ENCODE data around the gene BNIP3.

BNIP3 gene

DNA sequence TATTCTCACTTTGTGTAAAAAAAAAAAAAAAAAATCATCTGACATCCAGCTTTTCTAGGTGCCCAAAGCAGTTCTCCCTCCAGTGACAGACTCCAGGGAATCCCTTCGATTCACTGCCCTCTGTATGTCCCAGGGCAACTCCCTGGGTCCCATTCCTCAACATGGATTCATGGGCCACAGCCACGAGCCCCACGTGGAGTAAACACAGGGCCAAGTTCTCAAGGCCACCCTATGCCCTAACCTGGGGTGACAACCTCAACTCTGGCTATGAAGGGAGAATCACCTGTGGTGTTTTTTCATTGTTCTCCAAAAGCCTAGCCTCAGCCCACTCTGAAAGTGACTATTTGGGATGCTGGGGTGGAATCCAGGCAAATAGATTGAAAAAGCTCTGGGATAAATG, 3.4 kb downstream of the BNIP3 start:
- H3K4me2 ChIP-seq: peak overlapping the region; percentile 90 to 99 (median 97); a peak in 21 of 22 replicates
- peak overlapping the region in 4 of 10 experiments; percentile 37 to 95 (median 87); a peak in 7 of 20 replicates for H3K4me3 ChIP-seq
- no peak for TF ChIP-seq Cebpa-rat (IDR thresholded peaks at IDR 0.05)
- H4K20me1 ChIP-seq: peaks cover 68 to 83% (median 76%) of the 10 kb centered on the region in 11 experiments
- H3K27ac ChIP-seq: peak overlapping the region in 4 of 11 experiments; percentile 67 to 82 (median 78); a peak in 5 of 22 replicates
- no peaks in the 10 kb centered on the region for H3K27me3 ChIP-seq
- no peaks in the 10 kb centered on the region; a peak in 1 of 22 replicates for H3K9me3 ChIP-seq (replicated peaks in 1 of 11)
- peaks cover 76 to 87% (median 81%) of the 10 kb centered on the region in 10 experiments for H3K4me1 ChIP-seq
- peak overlapping the region in 9 of 11 experiments; percentile 0 to 91 (median 86); a peak in 11 of 22 replicates for H3K9ac ChIP-seq
- H3K36me3 ChIP-seq: peaks cover 0 to 39% (median 8%) of the 10 kb centered on the region in 11 experiments; a peak in 12 of 22 replicates

DNA sequence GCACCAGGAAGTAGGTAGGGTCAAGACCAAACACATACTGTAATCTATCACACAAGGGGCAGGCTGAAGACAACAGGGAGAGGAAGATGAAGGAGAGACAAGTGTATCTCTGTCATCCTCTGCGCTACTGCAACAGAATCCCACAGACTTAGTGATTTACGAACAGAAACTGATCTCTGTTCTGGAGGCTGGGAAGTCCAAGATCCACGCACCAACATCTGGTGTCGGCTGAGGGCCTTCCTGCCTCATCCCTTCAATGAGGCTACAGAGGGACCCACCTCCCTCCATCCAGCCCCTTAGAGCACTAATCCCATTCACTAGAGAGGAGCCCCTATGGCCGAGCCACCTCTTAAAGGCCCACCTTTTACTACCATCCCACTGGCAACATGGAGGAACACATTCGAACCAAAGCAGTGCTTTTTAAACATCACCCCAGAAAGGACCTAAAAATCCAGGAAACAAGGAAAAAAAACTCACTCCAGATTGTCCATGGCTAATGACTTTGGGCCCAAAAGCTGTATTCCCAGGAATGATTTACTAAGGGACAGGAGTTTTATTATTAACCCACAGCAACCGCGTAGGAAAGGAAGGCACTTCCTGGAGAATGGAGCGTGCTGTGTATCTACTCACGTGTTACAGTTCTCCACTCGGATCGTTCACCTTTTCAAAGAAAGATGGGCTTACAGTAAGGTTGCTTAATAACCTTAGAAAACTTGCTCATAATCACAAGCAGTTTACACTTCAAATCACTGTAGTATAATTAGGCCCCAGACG, 4.2 kb downstream of the BNIP3 start:
- Histone ChIP-seq H3K4me2 (peak overlapping the region; percentile 72 to 99 (median 97); a peak in 20 of 22 replicates), H3K36me3 (peaks cover 0 to 43% (median 8%) of the 10 kb centered on the region in 11 experiments; a peak in 13 of 22 replicates), H4K20me1 (peaks cover 76 to 91% (median 85%) of the 10 kb centered on the region in 11 experiments), H3K27ac (peak overlapping the region in 5 of 11 experiments; percentile 1 to 67 (median 29); a peak in 4 of 22 replicates), H3K4me1 (peaks cover 79 to 87% (median 81%) of the 10 kb centered on the region in 10 experiments), H3K27me3 (no peaks in the 10 kb centered on the region), H3K9me3 (replicated peaks in 1 of 11) (no peaks in the 10 kb centered on the region; a peak in 1 of 22 replicates), H3K4me3 (peak overlapping the region in 2 of 10 experiments; percentile 1 to 9; a peak in 3 of 20 replicates), H3K9ac (peak overlapping the region in 5 of 11 experiments; percentile 11 to 91 (median 88); a peak in 6 of 22 replicates)
- no peak for TF ChIP-seq Cebpa-rat (IDR thresholded peaks at IDR 0.05)

DNA sequence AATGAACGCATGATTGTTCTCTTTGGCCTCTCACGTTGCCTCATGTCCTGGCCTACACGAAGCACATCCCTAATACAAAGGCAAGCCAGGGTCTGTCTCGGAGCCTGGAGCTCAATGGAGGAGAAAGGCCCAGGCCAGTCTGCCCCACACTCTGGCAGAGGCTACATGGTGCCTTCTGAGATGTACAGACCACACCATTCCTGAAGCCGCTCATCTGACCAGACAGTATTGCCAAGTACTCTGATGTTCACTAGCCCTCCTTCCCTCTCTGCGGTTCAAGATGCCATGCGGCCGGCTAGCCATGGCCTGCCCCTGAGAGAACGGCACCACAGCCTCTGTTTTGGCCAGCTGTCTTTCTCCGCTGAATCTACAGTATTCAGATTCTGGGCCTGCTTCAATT, 5.9 kb downstream of the BNIP3 start:
- Histone ChIP-seq H3K4me3 (peak overlapping the region in 1 of 10 experiments; percentile 9; a peak in 1 of 20 replicates), H3K9me3 (replicated peaks in 1 of 11) (no peaks in the 10 kb centered on the region; a peak in 1 of 22 replicates), H4K20me1 (peaks cover 89 to 100% (median 100%) of the 10 kb centered on the region in 11 experiments), H3K36me3 (peaks cover 16 to 60% (median 23%) of the 10 kb centered on the region in 11 experiments), H3K9ac (peak overlapping the region in 6 of 11 experiments; percentile 4 to 49 (median 31); a peak in 7 of 22 replicates), H3K4me2 (peak overlapping the region; percentile 72 to 99 (median 97)), H3K27me3 (no peaks in the 10 kb centered on the region), H3K4me1 (peaks cover 93 to 100% (median 97%) of the 10 kb centered on the region in 10 experiments), H3K27ac (peak overlapping the region in 2 of 11 experiments; percentile 12 to 29; a peak in 3 of 22 replicates)
- TF ChIP-seq Cebpa-rat (IDR thresholded peaks at IDR 0.05): no peak

DNA sequence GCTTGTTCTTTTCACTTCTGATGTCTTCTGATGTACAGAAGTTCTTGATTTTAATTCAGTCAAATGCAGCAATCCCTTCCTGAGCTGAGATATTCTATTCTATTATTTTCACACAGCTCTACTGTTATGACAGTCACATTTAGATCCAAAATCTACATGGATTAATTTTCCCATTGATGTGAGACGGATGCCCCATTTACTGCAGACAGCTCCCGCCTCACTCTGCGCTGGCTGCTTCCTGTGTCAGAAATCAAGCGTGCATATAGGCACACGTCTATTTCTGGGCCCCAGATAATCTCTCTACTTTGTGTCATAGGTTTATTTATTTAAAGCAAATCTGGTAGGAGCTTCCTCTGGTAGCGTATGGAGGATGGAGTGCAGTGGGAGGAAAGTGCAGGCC, 6.7 kb downstream of the BNIP3 start:
- Histone ChIP-seq H3K4me3 (peak overlapping the region in 1 of 10 experiments; percentile 9; a peak in 1 of 20 replicates), H3K36me3 (peaks cover 23 to 68% (median 31%) of the 10 kb centered on the region in 11 experiments), H3K4me2 (peak overlapping the region; percentile 72 to 99 (median 97)), H3K9me3 (replicated peaks in 1 of 11) (no peaks in the 10 kb centered on the region; a peak in 1 of 22 replicates), H3K9ac (peak overlapping the region in 6 of 11 experiments; percentile 7 to 49 (median 31); a peak in 6 of 22 replicates), H3K27ac (peak overlapping the region in 4 of 11 experiments; percentile 8 to 29 (median 10); a peak in 1 of 22 replicates), H4K20me1 (peaks cover 87 to 100% (median 100%) of the 10 kb centered on the region in 11 experiments), H3K27me3 (no peaks in the 10 kb centered on the region), H3K4me1 (peaks cover 94 to 100% (median 98%) of the 10 kb centered on the region in 10 experiments)
- TF ChIP-seq Cebpa-rat (IDR thresholded peaks at IDR 0.05): no peak

DNA sequence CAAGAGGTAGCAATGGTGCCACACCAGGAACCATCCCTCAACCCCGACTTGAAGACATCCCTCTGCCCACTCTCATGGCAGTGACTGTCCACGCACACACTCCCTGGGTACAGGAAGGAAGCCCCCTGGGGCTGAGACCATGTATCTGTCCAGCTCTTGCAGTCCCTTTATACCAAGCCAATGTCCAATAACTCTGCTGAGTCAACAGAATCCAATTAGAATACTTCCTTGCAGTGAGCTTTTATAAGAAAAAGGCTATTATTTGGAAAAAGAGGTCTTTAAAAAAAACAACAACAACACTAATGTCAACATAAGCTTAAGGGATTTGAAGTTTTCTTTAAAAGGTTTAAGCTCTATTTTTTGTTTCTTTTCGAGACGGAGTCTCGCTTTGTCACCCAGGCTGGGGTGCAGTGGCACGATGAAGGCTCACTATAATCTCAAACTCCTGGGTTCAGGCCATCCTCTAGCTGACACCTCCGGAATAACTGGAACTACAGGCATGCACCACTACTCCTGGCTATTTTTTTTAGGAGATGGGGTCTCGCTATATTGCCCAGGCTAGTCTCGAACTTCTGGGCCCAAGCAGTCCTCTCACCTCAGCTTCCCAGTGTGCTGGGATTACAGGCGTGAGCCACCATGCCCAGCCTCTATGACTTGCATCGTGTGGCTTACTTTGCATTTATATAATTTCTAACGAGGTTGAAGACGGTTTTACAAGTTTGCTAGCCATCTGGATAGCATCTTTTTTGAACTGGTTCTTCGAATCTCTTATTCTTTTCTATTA, 7.5 kb downstream of the BNIP3 start:
- TF ChIP-seq Cebpa-rat (IDR thresholded peaks at IDR 0.05): no peak
- H3K4me2 ChIP-seq: peak overlapping the region; percentile 90 to 99 (median 97)
- no peaks in the 10 kb centered on the region; a peak in 1 of 22 replicates for H3K9me3 ChIP-seq (replicated peaks in 1 of 11)
- H3K4me1 ChIP-seq: peaks cover 86 to 97% (median 92%) of the 10 kb centered on the region in 10 experiments
- no peaks in the 10 kb centered on the region for H3K27me3 ChIP-seq
- peak overlapping the region in 1 of 10 experiments; percentile 35; a peak in 1 of 20 replicates for H3K4me3 ChIP-seq
- peaks cover 85 to 100% (median 100%) of the 10 kb centered on the region in 11 experiments for H4K20me1 ChIP-seq
- no peak overlapping the region; a peak in 1 of 22 replicates for H3K27ac ChIP-seq
- peak overlapping the region in 3 of 11 experiments; percentile 33 to 61 (median 42); a peak in 3 of 22 replicates for H3K9ac ChIP-seq
- H3K36me3 ChIP-seq: peaks cover 31 to 73% (median 39%) of the 10 kb centered on the region in 11 experiments

DNA sequence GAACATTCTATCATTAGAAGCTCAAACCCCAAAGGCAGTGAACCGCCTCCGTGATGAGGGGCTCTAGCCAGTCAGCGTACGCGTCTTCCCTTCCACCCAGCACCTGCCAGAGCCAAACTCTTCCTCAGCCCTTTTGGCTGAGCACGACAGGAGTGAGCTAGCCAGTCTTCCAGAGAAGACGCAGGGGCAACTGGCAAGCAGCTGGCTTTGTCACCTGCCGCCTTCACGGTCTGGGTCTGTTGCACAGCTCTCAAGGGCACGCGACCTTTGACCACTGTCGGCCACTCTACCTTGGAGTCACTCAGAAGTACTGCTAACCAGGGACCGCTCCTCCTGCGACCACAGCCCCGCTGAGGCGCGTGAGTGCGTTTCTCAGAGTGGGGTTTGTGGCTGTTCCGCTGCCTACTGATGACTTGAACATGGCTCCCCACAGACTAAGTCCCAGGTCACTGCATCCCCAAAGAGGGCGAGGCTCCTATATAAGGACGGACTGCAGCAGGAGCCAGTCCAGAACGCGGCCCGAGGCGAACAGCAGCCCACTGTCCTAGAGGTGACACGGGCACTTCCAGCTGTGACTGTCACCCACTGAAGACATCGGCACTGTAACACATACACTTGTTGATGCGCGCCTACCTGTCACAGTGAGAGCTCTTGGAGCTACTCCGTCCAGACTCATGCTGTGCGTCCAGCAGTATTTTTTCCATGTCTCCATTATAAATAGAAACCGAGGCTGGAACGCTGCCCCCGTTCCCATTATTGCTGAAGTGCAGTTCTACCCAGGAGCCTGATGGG, 8.4 kb downstream of the BNIP3 start:
- H4K20me1 ChIP-seq: peaks cover 82 to 100% (median 98%) of the 10 kb centered on the region in 11 experiments

DNA sequence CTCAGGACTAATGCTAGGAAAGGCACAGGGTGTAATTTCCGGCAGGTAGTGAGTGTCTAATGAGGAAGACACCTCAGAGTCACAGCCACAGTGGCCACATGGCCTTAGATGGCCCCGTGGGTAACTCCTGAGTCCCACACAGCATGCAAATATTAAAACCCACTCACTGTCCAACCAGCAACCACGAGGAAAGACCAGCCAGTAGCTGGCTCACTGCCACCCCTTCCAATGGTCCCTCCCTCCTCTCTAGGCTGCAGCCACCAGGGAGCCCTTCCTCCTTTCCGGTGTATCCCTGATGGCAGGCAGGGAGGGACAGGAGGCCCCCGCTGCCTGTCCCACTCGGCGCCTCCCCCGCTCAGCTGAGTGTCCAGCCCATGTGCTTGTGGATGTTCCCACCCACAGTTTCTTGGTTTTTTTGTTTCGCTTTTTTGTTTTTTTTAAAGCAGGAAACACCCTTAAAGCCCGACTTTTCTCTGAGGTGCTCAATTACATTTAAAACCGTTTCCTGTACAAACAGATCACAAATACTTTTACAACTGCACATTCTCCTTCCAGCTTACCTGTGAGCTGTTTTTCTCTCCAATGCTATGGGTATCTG, 9.2 kb downstream of the BNIP3 start:
- peak overlapping the region; percentile 90 to 99 (median 97) for H3K4me2 ChIP-seq
- H3K4me3 ChIP-seq: peak overlapping the region; percentile 6 to 57 (median 37); a peak in 19 of 20 replicates
- peak overlapping the region; percentile 31 to 62 (median 53); a peak in 18 of 22 replicates for H3K9ac ChIP-seq
- H3K27ac ChIP-seq: peak overlapping the region in 9 of 11 experiments; percentile 21 to 63 (median 55); a peak in 17 of 22 replicates
- H3K9me3 ChIP-seq (replicated peaks in 1 of 11): no peaks in the 10 kb centered on the region; a peak in 1 of 22 replicates
- peaks cover 69 to 81% (median 75%) of the 10 kb centered on the region in 10 experiments for H3K4me1 ChIP-seq
- H3K36me3 ChIP-seq: peaks cover 43 to 72% (median 49%) of the 10 kb centered on the region in 11 experiments
- peaks cover 75 to 97% (median 90%) of the 10 kb centered on the region in 11 experiments for H4K20me1 ChIP-seq
- TF ChIP-seq Cebpa-rat (IDR thresholded peaks at IDR 0.05): no peak
- no peaks in the 10 kb centered on the region for H3K27me3 ChIP-seq

More for the DNA sequence above, 8.4 kb downstream of the BNIP3 start:
- Histone ChIP-seq H3K27ac (peak overlapping the region in 7 of 11 experiments; percentile 48 to 63 (median 55); a peak in 13 of 22 replicates), H3K9ac (peak overlapping the region; percentile 4 to 62 (median 46); a peak in 17 of 22 replicates), H3K4me3 (peak overlapping the region; percentile 6 to 57 (median 37); a peak in 18 of 20 replicates), H3K4me1 (peaks cover 77 to 89% (median 83%) of the 10 kb centered on the region in 10 experiments), H3K4me2 (peak overlapping the region; percentile 90 to 99 (median 97)), H3K27me3 (no peaks in the 10 kb centered on the region), H3K9me3 (replicated peaks in 1 of 11) (no peaks in the 10 kb centered on the region; a peak in 1 of 22 replicates), H3K36me3 (peaks cover 40 to 73% (median 47%) of the 10 kb centered on the region in 11 experiments)
- no peak for TF ChIP-seq Cebpa-rat (IDR thresholded peaks at IDR 0.05)
